Large intestine (tissue), 3 donors: ENCODE results near the gene VMA21. TPM values are rescaled to one million over a fixed set of nuclear protein-coding genes. Genes with fewer than 3 reads are reported as not detected.

ENCODE experiments used
- DNase-seq, 2 donors: peaks; one replicate each; pipeline versions ENCODE4 v3.0.0 to v3.0.0-alpha.2; 2013
- H3K27ac ChIP-seq: one replicate; pipeline ENCODE4 v1.5.1; 2013; ENCODE audit warnings: low read length
- H3K27me3 ChIP-seq: 2 replicates; pipeline ENCODE4 v1.6.1; 2013; ENCODE audit warnings: low read length; ENCODE audit not compliant: control insufficient read depth, insufficient read depth
- H3K36me3 ChIP-seq: 2 replicates; pipeline ENCODE4 v1.6.1; 2013; ENCODE audit warnings: low read length; ENCODE audit not compliant: control insufficient read depth, insufficient read depth
- H3K4me1 ChIP-seq: one replicate; pipeline ENCODE4 v1.6.1; 2013; ENCODE audit warnings: low read length; ENCODE audit not compliant: control insufficient read depth, insufficient read depth
- H3K4me3 ChIP-seq: one replicate; pipeline ENCODE4 v1.5.1; 2013; ENCODE audit warnings: low read length
- H3K9me3 ChIP-seq: one replicate; pipeline ENCODE4 v1.6.1; 2013; ENCODE audit warnings: mild to moderate bottlenecking, low read depth, low read length, moderate library complexity; ENCODE audit not compliant: control insufficient read depth
- WGBS: methylation state at CpG from one replicate; pipeline ENCODE4 v1.1.5; 2013; ENCODE audit warnings: low lambda C conversion rate; ENCODE audit not compliant: insufficient coverage; 5-methylcytosine and 5-hydroxymethylcytosine counted together
- polyA plus RNA-seq: library from polyadenylated mRNA; unstranded; fragments of 120-200 nt; gene quantifications from one replicate; pipeline ENCODE4 v1.2.1, GENCODE V29; 2013

VMA21 gene
- polyA plus RNA-seq, 1 donor = 18.0 TPM

GRCh38 chrX:151391722-151392121 is 5.3 kb upstream of the VMA21 start:
- Histone ChIP-seq H3K9me3 (peaks cover 4% of the 10 kb centered on the region), H3K4me3 (no peak overlapping the region), H3K4me1 (peaks cover 6% of the 10 kb centered on the region), H3K27ac (no peak overlapping the region), H3K36me3 (no peaks in the 10 kb centered on the region), H3K27me3 (no peaks in the 10 kb centered on the region)
- no peak for DNase-seq
- no CpG with 5 or more reads among the region's 22 CpGs for WGBS

DNA sequence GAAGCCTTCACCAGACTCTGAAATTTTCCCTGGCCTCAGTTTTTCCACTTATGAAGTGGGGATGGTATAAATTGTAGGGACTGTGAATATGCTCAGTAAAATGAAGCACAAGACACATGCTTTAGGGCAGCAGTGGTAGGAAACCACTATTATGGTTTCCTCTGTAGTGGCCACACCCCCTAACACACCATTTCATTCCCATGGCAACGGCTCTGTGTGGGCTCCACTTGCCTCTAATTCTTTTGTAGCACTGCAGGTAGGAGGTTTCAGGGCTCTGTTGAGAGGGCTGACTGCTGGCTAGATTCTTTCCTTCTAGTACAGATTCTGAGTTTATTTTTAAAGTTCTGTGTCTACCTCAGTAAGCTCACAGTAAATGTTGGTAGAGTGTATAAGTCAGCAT is 3.5 kb upstream of the VMA21 start:
- no peaks in the 10 kb centered on the region for H3K36me3 ChIP-seq
- no peak overlapping the region for H3K4me3 ChIP-seq
- peaks cover 6% of the 10 kb centered on the region for H3K4me1 ChIP-seq
- H3K9me3 ChIP-seq = peaks cover 4% of the 10 kb centered on the region
- H3K27me3 ChIP-seq = no peaks in the 10 kb centered on the region
- H3K27ac ChIP-seq = no peak overlapping the region
- WGBS = no CpG with 5 or more reads among the region's 1 CpG
- no peak for DNase-seq

GRCh38 chrX:151396042-151396824 is 773 bp upstream of the VMA21 start:
- peaks cover 6% of the 10 kb centered on the region for H3K4me1 ChIP-seq
- peaks cover 4% of the 10 kb centered on the region for H3K9me3 ChIP-seq
- WGBS = no CpG with 5 or more reads among the region's 20 CpGs
- no peaks in the 10 kb centered on the region for H3K36me3 ChIP-seq
- peak overlapping the region; percentile 98 for H3K27ac ChIP-seq
- DNase-seq = peak in 1 of 2 donors; percentile 23
- peak overlapping the region; percentile 66 for H3K4me3 ChIP-seq
- H3K27me3 ChIP-seq = no peaks in the 10 kb centered on the region

DNA sequence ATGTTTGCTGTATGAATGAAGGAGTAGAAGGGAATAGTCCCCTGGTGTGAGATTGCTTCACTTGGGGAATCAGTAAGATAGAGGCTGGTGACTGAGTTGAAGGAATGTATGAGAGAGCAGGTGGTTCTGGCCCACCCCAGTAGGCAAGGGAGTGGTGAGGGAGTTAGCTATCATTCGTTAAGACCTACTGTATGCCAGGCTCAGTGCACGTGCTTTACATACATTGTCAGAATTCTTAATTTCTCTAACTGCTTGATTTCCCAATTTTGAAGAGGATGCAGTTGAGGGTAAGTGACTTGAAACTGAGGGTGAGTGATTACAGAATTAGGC is 700 bp downstream of the VMA21 start:
- peaks cover 6% of the 10 kb centered on the region for H3K4me1 ChIP-seq
- H3K27me3 ChIP-seq = no peaks in the 10 kb centered on the region
- H3K36me3 ChIP-seq = no peaks in the 10 kb centered on the region
- no peak for DNase-seq
- H3K4me3 ChIP-seq = peak overlapping the region; percentile 85
- WGBS = no CpG with 5 or more reads among the region's 2 CpGs
- H3K9me3 ChIP-seq = no peaks in the 10 kb centered on the region
- H3K27ac ChIP-seq = peak overlapping the region; percentile 75

DNA sequence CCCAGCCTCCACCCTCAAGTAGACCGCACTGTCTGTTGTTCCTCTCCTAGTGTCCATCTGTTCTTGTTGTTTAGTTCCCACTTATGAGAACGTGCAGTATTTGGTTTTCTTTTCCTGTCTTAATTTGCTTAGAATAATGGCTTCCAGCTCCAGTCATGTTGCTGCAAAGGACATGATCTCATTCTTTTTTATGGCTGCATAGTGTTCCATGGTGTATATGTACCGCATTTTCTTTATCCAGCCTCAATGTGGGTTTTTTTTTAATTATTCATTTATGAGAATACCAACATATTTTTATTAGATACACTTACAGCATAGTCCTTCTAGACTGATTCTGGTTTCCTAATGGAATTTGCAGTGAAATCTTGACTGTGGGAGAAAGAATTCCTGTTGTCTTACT is 1.3 kb downstream of the VMA21 start:
- WGBS = 100% methylated on average over 1 of the region's 3 CpGs
- H3K27ac ChIP-seq = no peak overlapping the region
- peaks cover 6% of the 10 kb centered on the region for H3K4me1 ChIP-seq
- H3K4me3 ChIP-seq = no peak overlapping the region
- H3K27me3 ChIP-seq = no peaks in the 10 kb centered on the region
- H3K9me3 ChIP-seq = no peaks in the 10 kb centered on the region
- DNase-seq = no peak
- no peaks in the 10 kb centered on the region for H3K36me3 ChIP-seq

DNA sequence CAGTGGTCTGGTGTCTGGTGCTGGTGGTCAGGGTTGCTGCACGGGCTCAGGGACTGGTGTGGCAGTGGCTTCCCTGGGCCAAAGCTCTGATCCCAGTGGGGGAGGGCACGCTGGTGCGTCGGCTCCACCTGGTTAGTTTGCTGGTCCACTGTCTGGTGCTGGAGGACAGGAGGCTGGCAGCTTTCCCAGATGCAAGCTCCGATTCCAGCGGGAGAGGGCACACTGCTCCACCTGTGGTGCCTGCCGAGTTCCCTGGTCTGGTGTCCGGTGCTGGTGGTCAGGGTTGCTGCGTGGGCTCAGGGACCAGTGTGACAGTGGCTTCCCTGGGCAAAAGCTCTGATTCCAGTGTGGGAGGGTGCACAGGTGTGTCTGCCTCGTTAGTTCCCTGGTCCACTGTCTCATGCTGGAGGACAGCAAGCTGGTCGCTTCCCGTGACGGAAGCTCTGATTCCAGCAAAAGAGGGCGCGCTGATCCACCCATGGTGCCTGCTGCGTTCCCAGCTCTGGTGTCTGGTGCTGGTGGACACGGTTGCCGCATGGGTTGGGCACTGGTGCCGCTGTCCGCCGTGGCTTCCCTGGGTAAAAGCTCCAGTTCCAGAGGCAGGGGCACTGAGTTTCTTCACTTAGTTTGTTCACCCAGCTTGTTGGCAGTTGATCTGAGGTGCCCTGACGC is 5.8 kb downstream of the VMA21 start:
- Histone ChIP-seq H3K36me3 (no peaks in the 10 kb centered on the region), H3K4me1 (no peaks in the 10 kb centered on the region), H3K9me3 (no peaks in the 10 kb centered on the region), H3K27ac (no peak overlapping the region), H3K27me3 (no peaks in the 10 kb centered on the region), H3K4me3 (no peak overlapping the region)
- WGBS = no CpG with 5 or more reads among the region's 22 CpGs
- DNase-seq = no peak

DNA sequence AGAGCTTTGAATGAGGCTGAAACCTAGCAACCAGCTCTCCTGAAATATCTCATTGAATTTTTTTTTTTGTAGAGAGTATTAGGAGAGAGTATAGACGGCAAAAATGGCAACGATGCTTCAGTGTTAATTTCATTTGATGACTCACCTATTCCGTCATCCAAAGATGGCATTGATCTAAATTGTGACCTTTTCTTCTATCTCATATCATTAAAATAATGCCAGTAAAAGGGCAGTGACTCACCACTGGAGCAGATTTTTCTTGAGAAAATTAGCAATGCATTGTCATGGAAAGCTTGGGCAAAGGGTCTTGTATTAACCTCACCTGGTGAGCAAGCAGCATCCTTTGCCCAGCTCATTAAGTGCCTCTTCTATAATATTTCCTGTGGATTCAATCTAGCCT is 19.6 kb downstream of the VMA21 start:
- Histone ChIP-seq H3K27me3 (no peaks in the 10 kb centered on the region), H3K9me3 (no peaks in the 10 kb centered on the region), H3K36me3 (no peaks in the 10 kb centered on the region), H3K4me3 (no peak overlapping the region), H3K27ac (no peak overlapping the region), H3K4me1 (no peaks in the 10 kb centered on the region)
- no CpG with 5 or more reads among the region's 3 CpGs for WGBS
- no peak for DNase-seq

DNA sequence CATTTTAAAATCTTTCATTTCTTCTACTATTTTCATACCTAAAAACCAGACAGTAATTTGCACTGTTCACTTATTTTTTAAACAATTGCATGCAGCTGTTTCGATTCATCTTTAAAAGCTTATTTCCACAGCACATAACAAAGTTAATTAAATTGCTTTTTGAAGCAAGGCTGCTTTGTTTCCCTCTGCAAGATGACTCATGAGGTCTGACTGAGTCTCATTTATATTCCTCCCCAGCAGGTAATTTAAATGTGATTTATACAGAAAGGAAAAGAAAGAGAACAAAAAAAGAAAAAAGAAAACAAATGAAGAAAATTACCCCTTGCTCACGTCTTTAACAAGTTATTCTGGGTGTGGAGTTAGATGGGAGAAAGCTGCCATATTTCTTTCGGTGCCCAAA is 22.8 kb downstream of the VMA21 start:
- Histone ChIP-seq H3K4me3 (no peak overlapping the region), H3K27me3 (no peaks in the 10 kb centered on the region), H3K9me3 (no peaks in the 10 kb centered on the region), H3K27ac (no peak overlapping the region), H3K4me1 (no peaks in the 10 kb centered on the region), H3K36me3 (no peaks in the 10 kb centered on the region)
- no peak for DNase-seq
- no CpG with 5 or more reads among the region's 3 CpGs for WGBS

DNA sequence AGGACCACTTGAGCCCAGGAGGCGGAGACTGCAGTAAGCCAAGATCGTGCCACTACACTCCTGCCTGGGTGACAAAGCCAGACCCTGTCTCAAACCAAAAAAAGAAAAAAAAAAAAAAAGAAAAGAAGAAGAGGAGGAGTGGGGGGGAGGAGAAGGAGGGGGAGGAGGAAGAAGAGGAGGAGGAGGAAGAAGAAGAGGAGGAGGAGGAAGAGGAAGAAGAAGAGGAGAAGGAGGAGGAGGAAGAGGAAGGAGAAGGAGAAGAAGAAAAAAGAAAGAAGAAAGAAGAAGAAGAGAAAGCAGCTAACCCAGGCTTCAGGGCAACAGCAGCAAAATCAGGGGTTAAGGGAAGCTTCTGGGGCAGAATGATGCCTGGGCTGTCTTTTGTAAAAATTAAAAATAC is 27.5 kb downstream of the VMA21 start:
- Histone ChIP-seq H3K4me1 (no peaks in the 10 kb centered on the region), H3K9me3 (no peaks in the 10 kb centered on the region), H3K27me3 (no peaks in the 10 kb centered on the region), H3K4me3 (no peak overlapping the region), H3K36me3 (no peaks in the 10 kb centered on the region), H3K27ac (no peak overlapping the region)
- WGBS = no CpG with 5 or more reads among the region's 2 CpGs
- DNase-seq = no peak

DNA sequence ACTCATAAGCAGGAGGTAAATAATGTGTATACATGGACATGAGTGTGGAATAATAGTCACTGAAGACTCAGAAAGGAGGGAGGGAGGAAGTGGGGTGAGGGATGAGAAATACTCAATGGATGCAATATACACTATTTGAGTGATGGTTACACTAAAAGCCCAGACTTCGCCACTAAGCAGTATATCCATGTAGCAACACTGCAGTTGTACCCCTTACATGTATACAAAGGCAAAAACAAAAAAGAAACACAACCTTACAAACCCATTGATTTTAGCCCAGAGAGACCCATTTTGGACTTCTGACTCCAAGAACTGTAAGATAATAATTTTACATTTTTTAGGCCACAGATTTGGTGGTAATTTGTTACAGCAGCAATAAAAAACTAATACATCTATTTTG is 51.5 kb downstream of the VMA21 start:
- H3K4me3 ChIP-seq = no peak overlapping the region
- no peaks in the 10 kb centered on the region for H3K9me3 ChIP-seq
- H3K27me3 ChIP-seq = no peaks in the 10 kb centered on the region
- no peaks in the 10 kb centered on the region for H3K4me1 ChIP-seq
- no peak overlapping the region for H3K27ac ChIP-seq
- H3K36me3 ChIP-seq = no peaks in the 10 kb centered on the region
- no peak for DNase-seq
- WGBS = no CpG with 5 or more reads among the region's 1 CpG

DNA sequence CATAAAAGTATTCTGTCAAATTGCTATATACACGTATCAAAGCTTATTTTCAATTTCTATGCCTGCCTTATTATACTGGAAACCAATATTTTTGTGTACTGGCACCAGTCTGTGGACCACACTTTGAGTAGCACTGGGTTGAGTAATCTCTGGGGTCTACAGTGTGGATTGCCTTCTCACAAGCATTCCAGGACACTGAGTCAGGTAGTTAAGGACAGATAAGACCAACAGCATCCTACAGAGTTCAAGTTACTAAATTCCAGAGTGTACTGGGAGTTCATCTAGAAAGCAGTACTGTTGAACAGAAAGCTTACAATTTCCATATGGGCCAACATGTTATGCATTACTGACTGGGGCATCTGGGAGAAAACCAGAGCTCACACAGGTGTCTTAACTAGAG is 61.8 kb downstream of the VMA21 start:
- DNase-seq = no peak
- no peaks in the 10 kb centered on the region for H3K27me3 ChIP-seq
- H3K27ac ChIP-seq = no peak overlapping the region
- no peaks in the 10 kb centered on the region for H3K9me3 ChIP-seq
- no CpG with 5 or more reads among the region's 1 CpG for WGBS
- H3K4me1 ChIP-seq = no peaks in the 10 kb centered on the region
- no peak overlapping the region for H3K4me3 ChIP-seq
- H3K36me3 ChIP-seq = no peaks in the 10 kb centered on the region
